SKM-1 treated with dmso at 0.1 percent for 144 hours (cell line): Measurements from ENCODE around the gene TGIF2LY.
"Not testable (repeated sequence)": the region's sequence is repeated elsewhere in the genome, so short reads cannot be mapped to it uniquely, and the experiment has no call there.

ENCODE experiments used
- DNase-seq: peaks from one replicate; lab custom pipeline; 2025; ENCODE audit not compliant: unreplicated experiment; lab: John Stamatoyannopoulos, UW

The TGIF2LY gene

GRCh38 chrY:3578767-3579166 lies at the start of gene TGIF2LY:
TGIF2LY (plus strand) TSS chrY:3579067; CDS start chrY:3579245, 178 bp downstream.
- not testable (repeated sequence) for DNase-seq
